ENCODE measurements around the gene CTBP2.

The CTBP2 gene

GRCh38 chr10:125144693-125145623 lies 15.4 kb downstream of the CTBP2 start:
- DNase-seq (ENCODE audit: low read depth) = peak; percentile 25
- TF ChIP-seq CTCF (IDR thresholded peaks at IDR 0.05; ENCODE audit: insufficient read depth, low read depth, low read length, missing control alignments) = peak; percentile 28
- no peak overlapping the region for H3K4me3 ChIP-seq (ENCODE audit: low read depth, low read length)

- no peak overlapping the region for H3K4me3 ChIP-seq (ENCODE audit: low read depth, low read length)
- no peak for DNase-seq (ENCODE audit: low read depth)
- TF ChIP-seq CTCF (IDR thresholded peaks at IDR 0.05; ENCODE audit: insufficient read depth, low read depth, low read length, missing control alignments) = no peak
Measured at GRCh38 chr10:125144206-125144605, 16.2 kb downstream of the CTBP2 start.

- H3K4me3 ChIP-seq (ENCODE audit: low read depth, low read length) = no peak overlapping the region
- no peak for TF ChIP-seq CTCF (IDR thresholded peaks at IDR 0.05; ENCODE audit: insufficient read depth, low read depth, low read length, missing control alignments)
- DNase-seq (ENCODE audit: low read depth) = no peak
Measured at GRCh38 chr10:125142946-125143345, 17.4 kb downstream of the CTBP2 start.

GRCh38 chr10:125141860-125142484 lies 18.4 kb downstream of the CTBP2 start:
- DNase-seq (ENCODE audit: low read depth) = no peak
- TF ChIP-seq CTCF (IDR thresholded peaks at IDR 0.05; ENCODE audit: insufficient read depth, low read depth, low read length, missing control alignments) = no peak
- H3K4me3 ChIP-seq (ENCODE audit: low read depth, low read length) = no peak overlapping the region

GRCh38 chr10:125141150-125141859 lies 19.1 kb downstream of the CTBP2 start:
- H3K4me3 ChIP-seq (ENCODE audit: low read depth, low read length) = no peak overlapping the region
- DNase-seq (ENCODE audit: low read depth) = no peak
- no peak for TF ChIP-seq CTCF (IDR thresholded peaks at IDR 0.05; ENCODE audit: insufficient read depth, low read depth, low read length, missing control alignments)

- H3K4me3 ChIP-seq (ENCODE audit: low read depth, low read length) = no peak overlapping the region
- no peak for TF ChIP-seq CTCF (IDR thresholded peaks at IDR 0.05; ENCODE audit: insufficient read depth, low read depth, low read length, missing control alignments)
- no peak for DNase-seq (ENCODE audit: low read depth)
Measured at GRCh38 chr10:125140151-125140550, 20.2 kb downstream of the CTBP2 start.

Data from GM12865 (cell line).